Measurements from ENCODE around the gene GJA1.
A peak's percentile ranks its signal among the peaks of the same experiment; 100 is the strongest.

Gene GJA1

DNA sequence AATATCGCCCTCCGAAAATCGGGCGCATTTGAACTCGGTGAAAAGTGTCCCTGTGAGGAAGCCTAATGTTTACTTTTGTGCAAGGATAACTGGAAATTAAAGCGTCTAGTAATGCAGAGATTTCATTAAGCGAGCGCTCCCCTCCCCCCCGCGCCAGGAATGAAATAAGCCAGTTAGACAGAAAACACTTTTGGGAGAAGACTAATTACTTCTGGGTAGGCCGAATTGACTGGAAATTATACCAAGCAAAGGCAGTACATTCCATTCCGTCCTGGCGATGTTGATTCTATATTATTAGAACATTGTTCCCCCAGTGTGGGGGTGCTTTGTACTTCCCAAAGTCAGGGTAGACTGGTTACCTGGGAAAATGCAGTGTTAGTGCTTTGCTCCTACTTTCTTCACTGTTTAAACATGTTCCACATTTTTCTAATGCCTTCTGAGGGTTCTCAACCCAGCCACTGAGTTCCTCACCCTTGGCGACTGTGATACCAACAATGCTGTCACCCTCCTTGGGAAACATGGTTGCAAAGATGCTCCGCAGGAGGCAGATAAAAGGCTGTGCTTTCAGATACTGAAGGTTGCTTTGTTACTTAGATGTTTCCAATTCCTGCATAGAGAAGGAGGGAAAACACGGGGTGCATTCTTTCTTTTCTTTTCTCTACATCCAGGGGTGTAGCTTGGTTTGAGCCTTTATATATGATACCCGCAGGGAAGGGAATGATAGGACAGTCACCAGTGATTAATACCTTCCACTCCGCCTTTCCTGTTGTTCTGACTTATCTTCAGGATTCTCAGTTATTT is 2.6 kb downstream of the GJA1 start:
- Histone ChIP-seq H2BK15ac (ENCODE audit: low read length) (no peak overlapping the region), H3K23ac (ENCODE audit: low read depth, low read length, poor library complexity) (no peak overlapping the region), H2BK5ac (ENCODE audit: low read length) (no peak overlapping the region), H2BK120ac (ENCODE audit: low read depth, low read length) (no peak overlapping the region), H3K27me3 (ENCODE audit: control insufficient read depth in 3 of 3, insufficient read depth in 3 of 3, low read depth in 1 of 3, low read length in 3 of 3) (no peaks in the 10 kb centered on the region), H3K14ac (ENCODE audit: low read length) (no peak overlapping the region), H3K4me3 (ENCODE audit: low read length in 2 of 2) (peak overlapping the region; percentile 63 to 87), H3K79me1 (ENCODE audit: low read depth, low read length) (no peaks in the 10 kb centered on the region), H3K4ac (ENCODE audit: low read length) (no peak overlapping the region), H3K4me1 (ENCODE audit: control insufficient read depth in 2 of 2, insufficient read depth in 1 of 2, low read depth in 1 of 2, low read length in 2 of 2) (peaks cover 7 to 16% of the 10 kb centered on the region in 2 donors), H3K36me3 (replicated peaks in 1 of 2; ENCODE audit: control insufficient read depth in 2 of 2, insufficient read depth in 2 of 2, low read length in 2 of 2) (no peaks in the 10 kb centered on the region), H2AFZ (ENCODE audit: low read length) (peak overlapping the region; percentile 89), H2BK12ac (ENCODE audit: low read length) (no peak overlapping the region), H3K9me3 (replicated peaks in 1 of 2; ENCODE audit: control insufficient read depth in 2 of 2, insufficient read depth in 1 of 2, low read depth in 1 of 2, low read length in 2 of 2) (no peaks in the 10 kb centered on the region), H4K91ac (ENCODE audit: low read depth, low read length, poor library complexity) (no peak overlapping the region), H3K27ac (replicated peaks; ENCODE audit: low read length) (peak overlapping the region; percentile 92), H3K9ac (ENCODE audit: low read depth, low read length, poor library complexity) (no peak overlapping the region), H4K8ac (ENCODE audit: low read depth, low read length) (no peak overlapping the region), H3K18ac (ENCODE audit: low read length) (peak overlapping the region; percentile 67), H3K4me2 (ENCODE audit: insufficient read depth, low read length, poor library complexity, severe bottlenecking) (peak overlapping the region; percentile 73), H2AK5ac (ENCODE audit: low read depth, low read length) (no peak overlapping the region)
- WGBS, 2 donors (ENCODE audit: extremely low coverage in 2 of 2, insufficient read length in 2 of 2, insufficient replicate concordance in 1 of 2), result no CpG with 5 or more reads among the region's 18 CpGs
- no peak for DNase-seq (ENCODE audit: low spot score)

DNA sequence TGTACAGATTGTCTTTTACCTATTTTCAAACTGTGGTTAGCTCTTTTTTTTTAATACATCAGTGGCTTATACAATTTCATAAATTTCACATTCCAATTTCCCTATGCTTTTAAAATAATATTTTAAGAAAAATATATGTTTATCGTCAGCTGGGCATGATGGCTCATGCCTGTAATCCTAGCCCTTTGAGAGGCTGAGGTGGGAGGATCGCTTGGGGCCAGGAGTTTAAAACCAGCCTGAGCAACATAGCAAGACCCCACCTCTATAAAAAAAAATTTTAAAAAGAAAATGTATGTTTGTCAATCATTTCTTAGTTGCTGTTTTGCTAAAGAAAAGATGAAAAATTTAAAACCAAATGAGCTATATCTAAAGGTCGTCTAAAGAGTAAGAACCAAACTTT is 3.4 kb downstream of the GJA1 start:
- Histone ChIP-seq H3K4me1 (ENCODE audit: control insufficient read depth in 2 of 2, insufficient read depth in 1 of 2, low read depth in 1 of 2, low read length in 2 of 2) (peaks cover 10 to 16% of the 10 kb centered on the region in 2 donors), H3K36me3 (replicated peaks in 1 of 2; ENCODE audit: control insufficient read depth in 2 of 2, insufficient read depth in 2 of 2, low read length in 2 of 2) (no peaks in the 10 kb centered on the region), H4K91ac (ENCODE audit: low read depth, low read length, poor library complexity) (no peak overlapping the region), H3K18ac (ENCODE audit: low read length) (no peak overlapping the region), H2BK15ac (ENCODE audit: low read length) (no peak overlapping the region), H4K8ac (ENCODE audit: low read depth, low read length) (no peak overlapping the region), H3K27ac (replicated peaks; ENCODE audit: low read length) (no peak overlapping the region), H2AK5ac (ENCODE audit: low read depth, low read length) (no peak overlapping the region), H3K79me1 (ENCODE audit: low read depth, low read length) (no peaks in the 10 kb centered on the region), H3K27me3 (ENCODE audit: control insufficient read depth in 3 of 3, insufficient read depth in 3 of 3, low read depth in 1 of 3, low read length in 3 of 3) (no peaks in the 10 kb centered on the region), H3K14ac (ENCODE audit: low read length) (no peak overlapping the region), H2AFZ (ENCODE audit: low read length) (no peak overlapping the region), H2BK5ac (ENCODE audit: low read length) (no peak overlapping the region), H2BK12ac (ENCODE audit: low read length) (no peak overlapping the region), H3K23ac (ENCODE audit: low read depth, low read length, poor library complexity) (no peak overlapping the region), H3K9me3 (replicated peaks in 1 of 2; ENCODE audit: control insufficient read depth in 2 of 2, insufficient read depth in 1 of 2, low read depth in 1 of 2, low read length in 2 of 2) (no peaks in the 10 kb centered on the region), H3K4ac (ENCODE audit: low read length) (no peak overlapping the region), H2BK120ac (ENCODE audit: low read depth, low read length) (no peak overlapping the region), H3K9ac (ENCODE audit: low read depth, low read length, poor library complexity) (no peak overlapping the region), H3K4me2 (ENCODE audit: insufficient read depth, low read length, poor library complexity, severe bottlenecking) (no peak overlapping the region), H3K4me3 (ENCODE audit: low read length in 2 of 2) (no peak overlapping the region)
- no CpG with 5 or more reads among the region's 3 CpGs for WGBS, 2 donors (ENCODE audit: extremely low coverage in 2 of 2, insufficient read length in 2 of 2, insufficient replicate concordance in 1 of 2)
- DNase-seq (ENCODE audit: low spot score), result no peak

DNA sequence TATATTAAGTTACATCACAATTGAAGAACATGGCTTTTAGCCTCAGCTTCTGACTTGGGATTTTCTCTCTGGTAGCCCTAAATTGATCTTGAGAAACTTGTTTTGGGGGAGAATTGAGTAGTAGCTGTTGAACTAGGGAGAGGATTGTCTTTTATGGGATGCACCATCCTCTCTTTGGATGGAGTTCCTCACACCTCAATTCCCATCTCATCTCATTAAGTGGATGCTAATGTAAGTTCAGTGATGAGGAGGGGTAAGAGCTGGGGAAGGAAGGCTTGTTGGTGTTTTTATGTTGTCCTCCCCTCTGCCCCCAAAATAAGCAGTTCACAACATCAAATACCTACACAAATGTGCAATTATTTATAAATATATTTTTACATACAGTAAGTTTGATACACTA is 4.0 kb downstream of the GJA1 start:
- Histone ChIP-seq H2AK5ac (ENCODE audit: low read depth, low read length) (no peak overlapping the region), H3K4me3 (ENCODE audit: low read length in 2 of 2) (no peak overlapping the region), H3K4me1 (ENCODE audit: control insufficient read depth in 2 of 2, insufficient read depth in 1 of 2, low read depth in 1 of 2, low read length in 2 of 2) (peaks cover 10 to 17% of the 10 kb centered on the region in 2 donors), H4K91ac (ENCODE audit: low read depth, low read length, poor library complexity) (no peak overlapping the region), H3K9me3 (replicated peaks in 1 of 2; ENCODE audit: control insufficient read depth in 2 of 2, insufficient read depth in 1 of 2, low read depth in 1 of 2, low read length in 2 of 2) (no peaks in the 10 kb centered on the region), H2BK120ac (ENCODE audit: low read depth, low read length) (no peak overlapping the region), H2AFZ (ENCODE audit: low read length) (no peak overlapping the region), H2BK12ac (ENCODE audit: low read length) (no peak overlapping the region), H2BK5ac (ENCODE audit: low read length) (no peak overlapping the region), H3K4ac (ENCODE audit: low read length) (no peak overlapping the region), H3K27ac (replicated peaks; ENCODE audit: low read length) (peak overlapping the region; percentile 6), H3K9ac (ENCODE audit: low read depth, low read length, poor library complexity) (no peak overlapping the region), H3K4me2 (ENCODE audit: insufficient read depth, low read length, poor library complexity, severe bottlenecking) (no peak overlapping the region), H4K8ac (ENCODE audit: low read depth, low read length) (no peak overlapping the region), H3K36me3 (replicated peaks in 1 of 2; ENCODE audit: control insufficient read depth in 2 of 2, insufficient read depth in 2 of 2, low read length in 2 of 2) (peaks cover 0 to 2% of the 10 kb centered on the region in 2 donors), H3K27me3 (ENCODE audit: control insufficient read depth in 3 of 3, insufficient read depth in 3 of 3, low read depth in 1 of 3, low read length in 3 of 3) (no peaks in the 10 kb centered on the region), H3K23ac (ENCODE audit: low read depth, low read length, poor library complexity) (no peak overlapping the region), H2BK15ac (ENCODE audit: low read length) (no peak overlapping the region), H3K14ac (ENCODE audit: low read length) (no peak overlapping the region), H3K18ac (ENCODE audit: low read length) (no peak overlapping the region), H3K79me1 (ENCODE audit: low read depth, low read length) (no peaks in the 10 kb centered on the region)
- DNase-seq (ENCODE audit: low spot score), result no peak

DNA sequence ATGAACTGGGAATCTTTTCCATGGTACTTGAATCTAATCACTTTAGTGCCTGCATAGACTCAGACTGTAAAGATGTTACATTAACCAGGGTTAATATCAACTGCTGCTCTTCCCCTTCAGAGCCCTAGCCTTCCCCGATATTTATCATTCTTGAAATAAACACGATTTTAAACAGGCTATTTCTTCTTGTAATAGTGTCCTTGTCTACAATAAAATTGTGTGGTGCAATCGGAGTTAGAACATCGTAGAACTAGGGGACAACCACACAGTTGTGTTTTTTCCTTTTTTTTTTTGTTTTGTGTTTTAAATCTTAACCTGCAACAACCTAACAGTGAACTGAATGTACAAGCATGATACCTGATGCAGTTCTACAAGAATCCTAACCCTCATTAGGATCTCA is 4.5 kb downstream of the GJA1 start:
- H3K27ac ChIP-seq (replicated peaks; ENCODE audit: low read length), result no peak overlapping the region
- no peak overlapping the region for H3K23ac ChIP-seq (ENCODE audit: low read depth, low read length, poor library complexity)
- H2BK5ac ChIP-seq (ENCODE audit: low read length), result no peak overlapping the region
- H3K18ac ChIP-seq (ENCODE audit: low read length), result no peak overlapping the region
- H3K4me3 ChIP-seq (ENCODE audit: low read length in 2 of 2), result no peak overlapping the region
- H2BK120ac ChIP-seq (ENCODE audit: low read depth, low read length), result no peak overlapping the region
- H3K14ac ChIP-seq (ENCODE audit: low read length), result no peak overlapping the region
- H3K27me3 ChIP-seq (ENCODE audit: control insufficient read depth in 3 of 3, insufficient read depth in 3 of 3, low read depth in 1 of 3, low read length in 3 of 3), result no peaks in the 10 kb centered on the region
- H3K4me1 ChIP-seq (ENCODE audit: control insufficient read depth in 2 of 2, insufficient read depth in 1 of 2, low read depth in 1 of 2, low read length in 2 of 2), result peaks cover 9 to 16% of the 10 kb centered on the region in 2 donors
- H3K4me2 ChIP-seq (ENCODE audit: insufficient read depth, low read length, poor library complexity, severe bottlenecking), result no peak overlapping the region
- H2AFZ ChIP-seq (ENCODE audit: low read length), result no peak overlapping the region
- no peak overlapping the region for H2AK5ac ChIP-seq (ENCODE audit: low read depth, low read length)
- H4K91ac ChIP-seq (ENCODE audit: low read depth, low read length, poor library complexity), result no peak overlapping the region
- no peak overlapping the region for H3K4ac ChIP-seq (ENCODE audit: low read length)
- no peaks in the 10 kb centered on the region for H3K79me1 ChIP-seq (ENCODE audit: low read depth, low read length)
- no peak overlapping the region for H2BK15ac ChIP-seq (ENCODE audit: low read length)
- H2BK12ac ChIP-seq (ENCODE audit: low read length), result no peak overlapping the region
- H3K9me3 ChIP-seq (replicated peaks in 1 of 2; ENCODE audit: control insufficient read depth in 2 of 2, insufficient read depth in 1 of 2, low read depth in 1 of 2, low read length in 2 of 2), result no peaks in the 10 kb centered on the region
- no peak for DNase-seq (ENCODE audit: low spot score)
- H4K8ac ChIP-seq (ENCODE audit: low read depth, low read length), result no peak overlapping the region
- H3K9ac ChIP-seq (ENCODE audit: low read depth, low read length, poor library complexity), result no peak overlapping the region
- peaks cover 0 to 2% of the 10 kb centered on the region in 2 donors for H3K36me3 ChIP-seq (replicated peaks in 1 of 2; ENCODE audit: control insufficient read depth in 2 of 2, insufficient read depth in 2 of 2, low read length in 2 of 2)
- no CpG with 5 or more reads among the region's 4 CpGs for WGBS, 2 donors (ENCODE audit: extremely low coverage in 2 of 2, insufficient read length in 2 of 2, insufficient replicate concordance in 1 of 2)
